Cardiac muscle cell (in vitro differentiated cells and primary cell): ENCODE results near the gene LZTS3. TPM values are rescaled to one million over a fixed set of nuclear protein-coding genes. Genes with fewer than 3 reads are reported as not detected.
"Not testable (repeated sequence)": the region's sequence is repeated elsewhere in the genome, so short reads cannot be mapped to it uniquely, and the experiment has no call there.

Experiments
- DNase-seq, 2 donors: peaks; one replicate each; pipeline versions ENCODE4 v3.0.0 to v3.0.0-alpha.2; 2010 to 2017; ENCODE audit warnings: low read depth in 1 of 2, low spot score in 1 of 2
- H3K27ac ChIP-seq: fragments of 200-600 bp; sonication (generic); 2 replicates; pipeline ENCODE4 v1.5.1; 2016
- H3K27me3 ChIP-seq: fragments of 200-600 bp; sonication (generic); 2 replicates; pipeline ENCODE4 v1.6.0; 2016; ENCODE audit warnings: control low read depth
- H3K36me3 ChIP-seq: fragments of 200-600 bp; sonication (generic); 2 replicates; pipeline ENCODE4 v1.5.1; 2016; ENCODE audit warnings: control low read depth
- H3K4me1 ChIP-seq: fragments of 200-600 bp; sonication (generic); 2 replicates; pipeline ENCODE4 v1.8.1; 2017; ENCODE audit warnings: low read depth, mild to moderate bottlenecking, mixed run types
- H3K4me3 ChIP-seq: fragments of 200-600 bp; sonication (generic); 2 replicates; pipeline ENCODE4 v1.5.1; 2016; ENCODE audit warnings: mild to moderate bottlenecking
- H3K9me3 ChIP-seq: fragments of 200-600 bp; sonication (generic); 2 replicates; pipeline ENCODE4 v1.5.1; 2017; ENCODE audit warnings: low read depth, mild to moderate bottlenecking, control low read depth
- polyA plus RNA-seq: library from polyadenylated mRNA; unstranded; fragments of >200 nt; fragmentation: Nextera tagmentation; extraction: Ambion mirVana; gene quantifications from 2 replicates; pipeline ENCODE4 v1.2.1, GENCODE V29; 2016
- total RNA-seq: library from RNA; depleted of rRNA; stranded (reverse); fragments of >200 nt; gene quantifications from 2 replicates; pipeline ENCODE4 v1.2.3, GENCODE V29; 2016
- TF ChIP-seq, protein P1 (sequence below): IDR thresholded peaks from 2 replicates; pipeline ENCODE4 v1.5.1; 2012; ENCODE audit warnings: low read depth, mild to moderate bottlenecking, low read length

LZTS3 gene
- total and polyA plus RNA-seq, 2 experiments from 2014 or later: 15.7 to 30.9 TPM

DNA sequence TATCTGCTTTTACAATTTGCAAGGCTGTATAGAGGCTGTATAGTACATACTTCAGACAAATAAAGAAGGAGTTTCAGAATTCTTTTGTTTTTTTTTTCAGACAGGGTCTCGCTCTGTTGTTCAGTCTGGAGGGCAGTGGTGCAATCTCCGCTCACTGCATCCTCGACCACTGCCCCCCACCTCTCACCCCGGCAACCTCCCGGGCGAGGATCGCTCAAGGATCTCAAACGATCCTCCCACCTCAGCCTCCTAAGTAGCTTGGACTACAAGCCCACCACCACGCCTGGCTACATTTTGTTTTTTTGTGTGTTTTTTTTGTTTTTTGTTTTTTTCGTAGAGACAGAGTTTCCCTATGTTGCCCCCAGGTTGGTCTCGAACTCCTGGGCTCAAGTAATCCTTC, 15.5 kb downstream of the LZTS3 start:
- H3K4me3 ChIP-seq: peak overlapping the region; percentile 72
- no peaks in the 10 kb centered on the region for H3K36me3 ChIP-seq
- no peaks in the 10 kb centered on the region for H3K9me3 ChIP-seq
- H3K27me3 ChIP-seq: no peaks in the 10 kb centered on the region
- peaks cover 13% of the 10 kb centered on the region for H3K4me1 ChIP-seq
- no peak overlapping the region for H3K27ac ChIP-seq
- no peak for DNase-seq
- TF ChIP-seq, protein P1, sequence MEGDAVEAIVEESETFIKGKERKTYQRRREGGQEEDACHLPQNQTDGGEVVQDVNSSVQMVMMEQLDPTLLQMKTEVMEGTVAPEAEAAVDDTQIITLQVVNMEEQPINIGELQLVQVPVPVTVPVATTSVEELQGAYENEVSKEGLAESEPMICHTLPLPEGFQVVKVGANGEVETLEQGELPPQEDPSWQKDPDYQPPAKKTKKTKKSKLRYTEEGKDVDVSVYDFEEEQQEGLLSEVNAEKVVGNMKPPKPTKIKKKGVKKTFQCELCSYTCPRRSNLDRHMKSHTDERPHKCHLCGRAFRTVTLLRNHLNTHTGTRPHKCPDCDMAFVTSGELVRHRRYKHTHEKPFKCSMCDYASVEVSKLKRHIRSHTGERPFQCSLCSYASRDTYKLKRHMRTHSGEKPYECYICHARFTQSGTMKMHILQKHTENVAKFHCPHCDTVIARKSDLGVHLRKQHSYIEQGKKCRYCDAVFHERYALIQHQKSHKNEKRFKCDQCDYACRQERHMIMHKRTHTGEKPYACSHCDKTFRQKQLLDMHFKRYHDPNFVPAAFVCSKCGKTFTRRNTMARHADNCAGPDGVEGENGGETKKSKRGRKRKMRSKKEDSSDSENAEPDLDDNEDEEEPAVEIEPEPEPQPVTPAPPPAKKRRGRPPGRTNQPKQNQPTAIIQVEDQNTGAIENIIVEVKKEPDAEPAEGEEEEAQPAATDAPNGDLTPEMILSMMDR: no peak

DNA sequence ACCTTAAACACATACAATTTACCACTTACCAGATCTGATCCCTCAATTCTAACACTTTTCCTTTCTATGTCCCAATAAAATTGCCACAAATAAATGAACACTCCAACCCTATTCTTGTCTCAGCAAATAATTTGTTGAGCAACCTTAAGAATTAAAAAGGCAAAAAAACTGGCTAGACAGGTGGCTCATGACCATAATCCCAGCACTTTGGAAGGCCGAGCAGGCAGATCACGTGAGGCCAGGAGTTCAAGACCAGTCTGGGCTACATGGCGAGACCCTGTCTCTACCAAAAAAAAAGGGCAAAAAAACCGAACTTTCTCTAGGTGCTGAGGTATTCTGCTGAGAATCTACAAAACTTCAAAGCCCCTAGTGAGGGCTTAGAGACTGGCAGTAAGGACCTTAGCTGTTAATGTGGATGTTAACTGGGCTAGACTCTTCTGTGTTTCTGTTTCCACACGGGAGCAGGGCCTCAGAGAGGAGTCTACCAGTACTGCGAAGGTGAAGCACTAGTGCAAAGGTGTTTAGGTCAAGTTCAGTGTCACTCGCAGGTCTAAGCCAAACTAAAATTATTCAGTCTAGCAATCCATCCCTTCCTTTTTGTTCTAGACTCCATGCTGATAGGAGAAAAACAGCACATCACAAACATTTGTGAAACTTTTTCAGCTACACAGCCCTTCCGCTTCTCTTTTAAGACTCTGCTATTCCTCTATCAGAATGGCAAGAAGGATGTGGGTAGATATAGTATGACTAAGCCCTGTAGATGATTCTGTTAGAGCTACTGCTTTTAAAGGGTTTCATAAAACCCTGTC, 16.3 kb downstream of the LZTS3 start:
- TF ChIP-seq, protein P1: no peak
- Histone ChIP-seq H3K9me3 (no peaks in the 10 kb centered on the region), H3K4me3 (no peak overlapping the region), H3K27me3 (no peaks in the 10 kb centered on the region), H3K36me3 (no peaks in the 10 kb centered on the region), H3K4me1 (peaks cover 19% of the 10 kb centered on the region), H3K27ac (no peak overlapping the region)
- DNase-seq: peak in 1 of 2 donors; percentile 34

DNA sequence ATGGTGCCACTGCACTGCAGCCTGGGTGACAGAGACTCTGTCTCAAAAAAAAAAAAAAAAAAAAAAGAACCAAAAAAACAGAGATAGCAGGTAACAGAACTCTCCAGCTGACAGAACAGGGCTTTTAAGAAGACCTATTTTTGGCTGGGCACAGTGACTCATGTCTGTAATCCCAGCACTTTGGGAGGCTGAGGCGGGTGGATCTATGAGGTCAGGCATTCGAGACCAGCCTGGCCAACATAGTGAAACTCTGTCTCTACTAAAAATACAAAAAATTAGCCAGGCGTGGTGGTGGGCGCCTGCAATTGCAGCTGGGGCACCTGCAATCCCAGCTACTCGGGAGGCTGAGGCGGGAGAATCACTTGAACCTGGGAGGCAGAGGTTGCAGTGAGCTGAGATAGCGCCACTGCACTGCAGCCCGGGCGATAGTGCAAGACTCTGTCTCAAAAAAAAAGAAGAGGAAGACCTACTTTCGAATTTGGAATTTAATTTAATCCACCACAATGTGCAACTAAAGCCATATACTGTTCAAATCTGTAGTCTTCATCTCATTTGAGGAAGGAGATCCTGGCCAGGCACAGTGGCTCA, 21.2 kb downstream of the LZTS3 start:
- H3K36me3 ChIP-seq: peaks cover 14% of the 10 kb centered on the region
- H3K27ac ChIP-seq, H3K9me3 ChIP-seq, H3K4me1 ChIP-seq, H3K4me3 ChIP-seq, H3K27me3 ChIP-seq, DNase-seq: not testable (repeated sequence)

DNA sequence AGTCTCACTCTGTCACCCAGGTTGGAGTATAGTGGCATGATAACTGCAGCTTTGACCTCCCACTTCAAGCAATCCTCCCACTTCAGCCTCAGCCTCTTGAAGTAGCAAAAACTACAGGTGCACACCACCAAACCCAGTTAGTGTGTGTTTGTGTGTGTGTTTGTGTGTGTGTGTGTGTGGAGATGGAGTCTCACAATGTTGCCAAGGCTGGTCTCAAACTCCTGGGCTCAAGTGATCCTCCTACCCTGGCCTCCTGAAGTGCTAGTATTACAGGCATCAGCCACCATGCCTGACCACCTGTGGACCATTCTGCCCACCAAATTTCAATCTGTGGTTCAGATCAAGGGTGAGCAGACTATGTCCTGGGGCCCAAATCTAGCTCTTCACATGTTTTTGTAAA, 22.4 kb downstream of the LZTS3 start:
- Histone ChIP-seq H3K4me3 (no peak overlapping the region), H3K9me3 (no peaks in the 10 kb centered on the region), H3K36me3 (peaks cover 14% of the 10 kb centered on the region), H3K27me3 (no peaks in the 10 kb centered on the region), H3K4me1 (peaks cover 6% of the 10 kb centered on the region), H3K27ac (no peak overlapping the region)
- TF ChIP-seq, protein P1: no peak
- no peak for DNase-seq

DNA sequence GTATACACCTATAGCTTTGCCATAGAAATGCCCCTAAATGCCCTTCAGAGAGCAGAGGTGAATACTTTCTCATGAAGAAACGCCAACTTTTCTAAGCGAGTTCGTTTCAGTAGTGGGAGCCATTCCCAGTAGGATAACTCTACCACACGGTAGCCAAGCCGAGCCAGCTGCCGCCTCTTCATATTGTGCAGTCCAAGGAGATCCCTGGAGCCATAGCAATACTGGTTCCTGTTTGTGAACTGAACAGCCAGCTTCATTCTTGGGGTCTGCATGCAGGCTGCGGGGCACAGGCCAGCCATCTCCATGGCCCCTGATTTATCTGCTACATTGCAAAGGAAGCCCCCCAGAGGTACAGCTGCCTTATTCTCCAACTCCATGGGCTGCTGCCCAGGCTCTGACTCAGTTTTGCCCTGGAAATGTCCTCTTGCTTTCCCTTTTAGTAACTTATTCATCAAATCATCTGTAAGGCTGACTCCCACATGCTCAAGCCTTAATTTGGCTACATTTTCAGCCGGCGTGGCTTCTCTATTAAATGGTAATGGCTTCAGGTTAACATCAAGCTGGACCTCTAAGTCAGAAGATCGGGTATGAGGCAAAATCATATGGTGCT, 26.5 kb downstream of the LZTS3 start:
- H3K4me1 ChIP-seq: no peaks in the 10 kb centered on the region
- no peak for DNase-seq
- no peaks in the 10 kb centered on the region for H3K27me3 ChIP-seq
- H3K4me3 ChIP-seq: no peak overlapping the region
- no peaks in the 10 kb centered on the region for H3K9me3 ChIP-seq
- TF ChIP-seq, protein P1: no peak
- peaks cover 14% of the 10 kb centered on the region for H3K36me3 ChIP-seq
- H3K27ac ChIP-seq: no peak overlapping the region

DNA sequence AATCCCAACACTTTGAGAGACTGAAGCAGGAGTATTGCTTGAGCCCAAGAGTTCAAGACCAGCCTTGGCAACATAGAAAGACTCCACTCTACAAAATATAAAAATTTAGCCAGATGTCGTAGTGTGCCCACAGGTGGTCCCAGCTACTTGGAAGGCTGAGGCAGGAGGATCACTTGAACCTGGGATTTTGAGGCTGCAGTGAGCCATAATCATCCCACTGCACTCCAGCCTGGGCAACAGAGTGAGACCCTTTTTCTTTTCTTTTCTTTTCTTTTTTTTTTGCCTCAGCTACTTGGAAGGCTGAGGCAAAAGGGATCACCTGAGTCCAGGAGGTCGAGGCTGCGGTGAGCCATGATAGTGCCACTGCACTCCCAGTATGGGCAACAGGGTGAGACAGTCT, 31.6 kb downstream of the LZTS3 start:
- H3K9me3 ChIP-seq: no peaks in the 10 kb centered on the region
- TF ChIP-seq, protein P1: no peak
- no peak overlapping the region for H3K27ac ChIP-seq
- peaks cover 5% of the 10 kb centered on the region for H3K36me3 ChIP-seq
- H3K4me3 ChIP-seq: no peak overlapping the region
- no peak for DNase-seq
- no peaks in the 10 kb centered on the region for H3K27me3 ChIP-seq
- H3K4me1 ChIP-seq: no peaks in the 10 kb centered on the region
